GM11168 (cell line): ENCODE results near the gene NDUFAF3.

Experiments
- in situ Hi-C: fragments of 300-500 bp; cut with MboI; formaldehyde crosslinking; loops from one replicate; pipeline ENCODE4 v1.12.0; 2022; ENCODE audit warnings: low sequenced_read_pairs; ENCODE audit not compliant: unreplicated experiment

The NDUFAF3 gene, protein sequence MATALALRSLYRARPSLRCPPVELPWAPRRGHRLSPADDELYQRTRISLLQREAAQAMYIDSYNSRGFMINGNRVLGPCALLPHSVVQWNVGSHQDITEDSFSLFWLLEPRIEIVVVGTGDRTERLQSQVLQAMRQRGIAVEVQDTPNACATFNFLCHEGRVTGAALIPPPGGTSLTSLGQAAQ

GRCh38 chr3:49021813-49022687, at the start of gene NDUFAF3:
TSS of gene NDUFAF3 (plus strand) at chr3:49022121. CDS start at chr3:49022145, 24 bp downstream.
- in situ Hi-C loops = no loop called here

GRCh38 chr3:48974076-48974864, 47.7 kb upstream of the NDUFAF3 start:
- in situ Hi-C loops = no loop called here

DNA sequence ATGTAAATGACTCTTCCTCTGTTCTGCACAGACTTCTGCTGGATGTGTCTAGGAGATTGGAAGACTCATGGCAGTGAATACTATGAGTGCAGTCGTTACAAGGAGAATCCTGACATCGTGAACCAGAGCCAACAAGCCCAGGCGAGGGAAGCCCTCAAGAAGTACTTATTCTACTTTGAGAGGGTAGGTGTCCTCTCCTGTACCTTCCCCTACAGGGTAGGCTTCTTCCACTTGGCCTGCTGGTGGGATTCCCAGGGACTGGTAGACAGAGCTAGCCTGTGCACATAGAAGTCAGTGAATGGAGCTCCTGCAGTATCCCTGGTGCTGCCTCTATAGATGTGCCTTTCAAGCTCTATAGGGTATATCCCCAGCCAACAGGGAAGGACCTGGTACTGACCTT, 42.5 kb upstream of the NDUFAF3 start:
- in situ Hi-C loops = no loop called here

DNA sequence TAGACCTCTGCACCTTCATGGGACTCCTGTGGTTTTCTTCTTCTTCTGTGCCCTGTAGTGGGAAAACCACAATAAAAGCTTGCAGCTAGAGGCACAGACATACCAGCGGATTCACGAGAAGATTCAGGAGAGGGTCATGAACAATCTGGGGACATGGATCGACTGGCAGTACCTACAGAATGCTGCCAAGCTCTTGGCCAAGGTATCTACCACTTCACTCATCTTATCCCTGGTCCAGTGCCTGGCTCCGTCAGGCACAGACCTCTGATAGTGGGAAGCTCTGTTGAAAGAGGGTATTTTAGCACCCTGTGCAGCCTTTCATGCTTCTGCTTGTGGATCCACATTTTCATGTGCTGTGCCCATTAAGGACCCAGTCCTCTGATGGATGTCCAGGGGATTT, 41.6 kb upstream of the NDUFAF3 start:
- in situ Hi-C loops = no loop called here

DNA sequence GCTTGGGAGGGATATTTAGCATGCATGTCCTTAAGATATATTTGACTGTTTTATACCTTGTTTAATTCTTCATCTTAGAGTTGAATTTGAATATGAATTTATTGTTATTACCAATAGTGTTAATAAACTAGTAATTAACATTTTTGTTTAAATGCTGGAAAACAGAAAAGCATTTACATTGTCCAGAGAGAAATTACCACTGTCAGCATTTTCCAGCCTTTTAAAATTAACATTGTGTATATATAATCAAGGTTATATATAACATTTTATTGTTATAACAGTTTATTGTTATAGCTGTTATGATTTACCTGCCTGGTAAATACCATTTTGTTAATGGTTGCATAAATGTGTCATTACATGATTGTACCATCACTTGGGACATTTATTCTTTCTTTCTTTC, 39.9 kb upstream of the NDUFAF3 start:
- in situ Hi-C loops = no loop called here

- in situ Hi-C loops = no loop called here
These were observed 39.2 kb upstream of the NDUFAF3 start for GRCh38 chr3:48982686-48983085.

GRCh38 chr3:48983096-48983495, 38.8 kb upstream of the NDUFAF3 start:
- in situ Hi-C loops = no loop called here

GRCh38 chr3:48984663-48985062, 37.3 kb upstream of the NDUFAF3 start:
- in situ Hi-C loops = no loop called here

DNA sequence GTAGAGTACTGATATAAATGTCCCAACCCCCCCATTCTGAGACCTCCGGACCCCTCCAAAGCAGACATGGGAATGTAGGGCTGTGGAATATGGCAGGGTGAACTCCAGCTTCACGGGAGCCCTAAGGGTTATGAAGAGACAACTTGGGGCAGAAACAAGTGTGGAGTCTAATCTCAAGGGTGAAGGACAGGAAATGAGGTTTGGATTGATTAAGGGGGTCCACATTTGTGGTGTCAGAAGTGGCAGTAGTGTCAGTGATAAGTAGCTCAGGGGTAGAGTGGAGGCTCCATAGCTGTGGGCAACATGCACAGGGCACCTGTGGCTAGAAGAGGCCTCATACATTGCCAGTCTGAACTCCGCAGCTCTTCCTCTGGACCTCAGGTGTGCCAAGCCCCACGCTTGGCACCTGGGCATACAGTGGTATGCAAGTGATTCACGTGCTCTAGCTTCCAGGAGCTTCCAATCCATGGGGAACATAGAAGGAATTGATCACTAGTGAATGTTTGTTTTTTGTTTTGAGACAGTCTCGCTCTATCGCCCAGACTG, 36.0 kb upstream of the NDUFAF3 start:
- in situ Hi-C loops = no loop called here

- in situ Hi-C loops = no loop called here
These were observed 32.7 kb upstream of the NDUFAF3 start for GRCh38 chr3:48989126-48989795.

GRCh38 chr3:48989796-48990635, 31.9 kb upstream of the NDUFAF3 start, which contains the start of gene P4HTM:
TSS of gene P4HTM (plus strand) at chr3:48990241. CDS start at chr3:48990257, 16 bp downstream.
- in situ Hi-C loops = no loop called here

GRCh38 chr3:48990636-48991469, 31.1 kb upstream of the NDUFAF3 start:
- in situ Hi-C loops = no loop called here

DNA sequence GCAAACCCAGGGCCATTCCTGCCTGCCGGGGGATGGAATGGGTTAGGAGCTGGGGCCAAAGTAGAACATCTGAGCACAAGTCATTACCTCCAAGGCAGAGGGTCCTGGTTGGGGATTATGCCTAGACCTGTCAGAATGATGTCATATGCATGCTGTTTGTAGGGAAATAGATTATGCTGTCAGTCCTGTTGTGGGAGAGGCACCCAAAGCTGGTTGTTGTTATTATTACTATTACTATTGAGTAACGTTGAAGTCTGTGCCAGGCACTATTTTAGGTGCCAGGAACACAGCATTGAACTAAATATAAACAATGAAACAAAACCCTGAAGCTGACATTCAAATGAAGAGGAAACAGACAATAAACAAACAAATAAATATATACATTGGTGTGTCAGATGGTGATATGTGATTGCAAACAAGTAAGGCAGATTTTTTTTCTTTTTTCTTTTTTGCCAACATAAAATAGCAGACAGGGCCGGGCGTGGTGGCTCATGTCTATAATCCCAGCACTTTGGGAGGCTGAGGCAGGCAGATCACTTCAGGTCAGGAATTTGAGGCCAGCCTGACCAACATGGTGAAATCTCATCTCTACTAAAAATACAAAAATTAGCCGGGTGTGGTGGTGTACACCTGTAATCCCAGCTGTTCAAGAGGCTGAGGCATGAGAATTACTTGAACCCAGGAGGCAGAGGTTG, 29.9 kb upstream of the NDUFAF3 start:
- in situ Hi-C loops = no loop called here

- in situ Hi-C loops = no loop called here
These were observed 28.1 kb upstream of the NDUFAF3 start for GRCh38 chr3:48993834-48994233.

DNA sequence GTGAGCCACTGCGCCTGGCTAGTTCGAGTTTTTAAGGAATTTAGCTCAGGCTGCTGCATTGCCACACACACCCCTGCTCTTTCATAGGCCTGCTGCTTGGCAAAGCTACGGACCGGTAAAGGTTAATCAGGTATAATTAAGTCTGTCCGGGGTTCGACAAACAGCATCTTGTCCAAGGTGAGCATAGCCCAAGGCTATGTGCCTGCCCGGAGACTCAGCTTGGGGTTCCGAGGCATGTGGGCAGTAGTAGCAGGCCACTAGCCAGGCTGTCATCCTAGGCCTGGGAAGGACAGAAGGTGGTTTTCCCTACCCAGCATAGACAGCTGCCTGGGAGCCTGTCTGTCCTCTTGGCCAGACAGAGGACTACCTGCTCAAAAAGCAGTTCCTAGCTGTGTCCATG, 25.3 kb upstream of the NDUFAF3 start:
- in situ Hi-C loops = no loop called here

- in situ Hi-C loops = no loop called here
These were observed 24.8 kb upstream of the NDUFAF3 start for GRCh38 chr3:48997102-48997635.
